AG08396 (cell line): ENCODE results near the gene RAB9A.

Experiments
- DNase-seq: peaks from one replicate; pipeline ENCODE4 v3.0.0; 2012; ENCODE audit warnings: low spot score, mixed read lengths

Gene RAB9A

GRCh38 chrX:13748486-13748885, 59.6 kb downstream of the RAB9A start:
- DNase-seq = no peak

- DNase-seq = peak; percentile 12
Observed at GRCh38 chrX:13750204-13750603, 61.3 kb downstream of the RAB9A start.

- no peak for DNase-seq
Observed at GRCh38 chrX:13750812-13751211, 61.9 kb downstream of the RAB9A start.

GRCh38 chrX:13752141-13752540, 63.2 kb downstream of the RAB9A start:
- no peak for DNase-seq

- DNase-seq = no peak
Observed at GRCh38 chrX:13752646-13753045, 63.7 kb downstream of the RAB9A start.

GRCh38 chrX:13754765-13755164, 65.8 kb downstream of the RAB9A start:
- DNase-seq = no peak

- no peak for DNase-seq
Observed at GRCh38 chrX:13755254-13755653, 66.3 kb downstream of the RAB9A start.

- DNase-seq = no peak
Observed at GRCh38 chrX:13756381-13756780, 67.5 kb downstream of the RAB9A start.

GRCh38 chrX:13759152-13759718, 70.3 kb downstream of the RAB9A start:
- no peak for DNase-seq
